ENCODE measurements around the gene PPIL4.
"Not testable (repeated sequence)": the region's sequence is repeated elsewhere in the genome, so short reads cannot be mapped to it uniquely, and the experiment has no call there.

Gene PPIL4

DNA sequence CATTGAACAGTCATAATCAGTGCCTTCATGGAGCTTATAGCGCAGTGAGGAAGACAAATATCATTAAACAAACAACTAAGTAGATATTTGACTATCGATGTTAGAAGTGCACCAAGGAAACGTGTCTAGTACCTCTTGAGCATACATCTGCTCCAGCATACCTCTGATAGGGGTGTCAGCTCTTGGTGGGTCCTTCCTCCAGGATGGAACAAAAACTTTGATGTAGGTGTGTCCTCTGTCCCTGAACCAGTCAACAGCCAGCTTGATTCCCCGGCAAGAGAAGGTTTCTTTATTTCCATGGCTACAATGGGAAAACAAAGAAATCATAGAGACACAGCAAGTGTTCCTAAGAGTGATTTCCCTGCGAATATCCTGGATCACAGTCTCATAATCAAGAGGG, 84.2 kb downstream of the PPIL4 start:
- Histone ChIP-seq H3K27ac (ENCODE audit: low read length) (no peak overlapping the region), H2AFZ (ENCODE audit: low read depth, low read length) (no peak overlapping the region), H3K4me1 (ENCODE audit: insufficient read depth, low read length) (no peaks in the 10 kb centered on the region), H3K27me3 (ENCODE audit: insufficient read depth, low read length, poor library complexity) (no peaks in the 10 kb centered on the region), H3K9ac (ENCODE audit: low read depth, low read length) (no peak overlapping the region), H3K79me2 (ENCODE audit: insufficient read depth, low read length) (no peaks in the 10 kb centered on the region), H3K36me3 (ENCODE audit: insufficient read depth, low read length) (no peaks in the 10 kb centered on the region), H3K4me2 (ENCODE audit: insufficient read depth, low read length) (no peak overlapping the region), H4K20me1 (ENCODE audit: insufficient read depth, low read length) (no peaks in the 10 kb centered on the region), H3K4me3 (ENCODE audit: low read depth in 1 of 2, low read length in 2 of 2) (no peak overlapping the region), H3K9me3 (ENCODE audit: insufficient read depth, low read length, severe bottlenecking) (no peaks in the 10 kb centered on the region)
- no peak for DNase-seq
- no peak for ATAC-seq (ENCODE audit: insufficient read depth, low read depth)
- TF ChIP-seq EZH2 (IDR thresholded peaks at IDR 0.05; ENCODE audit: borderline replicate concordance, low read depth, low read length, severe bottlenecking), result no peak
- TF ChIP-seq, protein P1, sequence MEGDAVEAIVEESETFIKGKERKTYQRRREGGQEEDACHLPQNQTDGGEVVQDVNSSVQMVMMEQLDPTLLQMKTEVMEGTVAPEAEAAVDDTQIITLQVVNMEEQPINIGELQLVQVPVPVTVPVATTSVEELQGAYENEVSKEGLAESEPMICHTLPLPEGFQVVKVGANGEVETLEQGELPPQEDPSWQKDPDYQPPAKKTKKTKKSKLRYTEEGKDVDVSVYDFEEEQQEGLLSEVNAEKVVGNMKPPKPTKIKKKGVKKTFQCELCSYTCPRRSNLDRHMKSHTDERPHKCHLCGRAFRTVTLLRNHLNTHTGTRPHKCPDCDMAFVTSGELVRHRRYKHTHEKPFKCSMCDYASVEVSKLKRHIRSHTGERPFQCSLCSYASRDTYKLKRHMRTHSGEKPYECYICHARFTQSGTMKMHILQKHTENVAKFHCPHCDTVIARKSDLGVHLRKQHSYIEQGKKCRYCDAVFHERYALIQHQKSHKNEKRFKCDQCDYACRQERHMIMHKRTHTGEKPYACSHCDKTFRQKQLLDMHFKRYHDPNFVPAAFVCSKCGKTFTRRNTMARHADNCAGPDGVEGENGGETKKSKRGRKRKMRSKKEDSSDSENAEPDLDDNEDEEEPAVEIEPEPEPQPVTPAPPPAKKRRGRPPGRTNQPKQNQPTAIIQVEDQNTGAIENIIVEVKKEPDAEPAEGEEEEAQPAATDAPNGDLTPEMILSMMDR (IDR thresholded peaks at IDR 0.05; ENCODE audit: borderline replicate concordance, extremely low read depth, low read length, poor library complexity, severe bottlenecking), result no peak

DNA sequence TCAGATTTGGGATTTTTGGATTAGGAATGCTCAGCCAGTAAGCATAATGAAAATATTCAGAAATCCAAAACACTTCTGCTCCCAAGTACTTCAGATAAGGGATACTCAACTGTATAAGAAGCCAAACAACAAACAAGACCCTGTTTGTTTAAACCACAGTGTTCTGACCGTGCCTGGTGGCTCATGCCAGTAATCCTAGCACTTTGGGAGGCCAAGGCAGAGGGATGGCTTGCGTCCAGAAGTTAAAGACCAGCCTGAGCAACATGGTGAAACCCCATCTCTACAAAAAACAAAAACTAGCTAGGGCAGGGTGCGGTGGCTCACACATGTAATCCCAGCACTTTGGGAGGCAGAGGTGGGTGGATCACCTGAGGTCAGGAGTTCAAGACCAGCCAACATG, 85.6 kb downstream of the PPIL4 start:
- not testable (repeated sequence) for H3K36me3 ChIP-seq (ENCODE audit: insufficient read depth, low read length); H3K4me3 ChIP-seq (ENCODE audit: low read depth in 1 of 2, low read length in 2 of 2); H3K27me3 ChIP-seq (ENCODE audit: insufficient read depth, low read length, poor library complexity); H3K4me2 ChIP-seq (ENCODE audit: insufficient read depth, low read length); H2AFZ ChIP-seq (ENCODE audit: low read depth, low read length); ATAC-seq (ENCODE audit: insufficient read depth, low read depth); H3K9me3 ChIP-seq (ENCODE audit: insufficient read depth, low read length, severe bottlenecking); H3K4me1 ChIP-seq (ENCODE audit: insufficient read depth, low read length); H4K20me1 ChIP-seq (ENCODE audit: insufficient read depth, low read length); DNase-seq; H3K79me2 ChIP-seq (ENCODE audit: insufficient read depth, low read length); H3K9ac ChIP-seq (ENCODE audit: low read depth, low read length); H3K27ac ChIP-seq (ENCODE audit: low read length)

DNA sequence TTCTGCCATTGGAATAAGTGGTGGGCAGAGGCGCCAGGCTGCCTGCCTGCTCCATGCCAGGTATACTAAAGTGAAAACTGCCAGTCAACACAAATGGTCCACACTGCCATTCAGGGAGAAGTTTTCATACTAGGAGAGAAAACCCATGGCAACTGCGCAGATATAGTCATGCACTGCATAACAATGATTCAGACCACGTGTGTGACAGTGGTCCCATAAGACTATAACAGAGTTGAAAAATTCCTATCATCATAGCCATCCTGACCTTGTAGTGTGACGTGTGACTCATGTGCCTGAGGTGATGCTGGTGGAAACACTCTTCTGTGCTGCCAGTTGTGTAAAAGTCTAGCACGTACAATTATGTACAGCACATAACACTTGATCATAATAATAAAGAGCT, 86.1 kb downstream of the PPIL4 start:
- Histone ChIP-seq H3K4me1 (ENCODE audit: insufficient read depth, low read length) (no peaks in the 10 kb centered on the region), H3K27me3 (ENCODE audit: insufficient read depth, low read length, poor library complexity) (no peaks in the 10 kb centered on the region), H3K27ac (ENCODE audit: low read length) (no peak overlapping the region), H3K4me2 (ENCODE audit: insufficient read depth, low read length) (no peak overlapping the region), H3K79me2 (ENCODE audit: insufficient read depth, low read length) (no peaks in the 10 kb centered on the region), H3K36me3 (ENCODE audit: insufficient read depth, low read length) (no peaks in the 10 kb centered on the region), H2AFZ (ENCODE audit: low read depth, low read length) (no peak overlapping the region), H3K9me3 (ENCODE audit: insufficient read depth, low read length, severe bottlenecking) (no peaks in the 10 kb centered on the region), H3K4me3 (ENCODE audit: low read depth in 1 of 2, low read length in 2 of 2) (no peak overlapping the region), H4K20me1 (ENCODE audit: insufficient read depth, low read length) (no peaks in the 10 kb centered on the region), H3K9ac (ENCODE audit: low read depth, low read length) (no peak overlapping the region)
- no peak for ATAC-seq (ENCODE audit: insufficient read depth, low read depth)
- TF ChIP-seq EZH2 (IDR thresholded peaks at IDR 0.05; ENCODE audit: borderline replicate concordance, low read depth, low read length, severe bottlenecking), result no peak
- TF ChIP-seq, protein P1 (IDR thresholded peaks at IDR 0.05; ENCODE audit: borderline replicate concordance, extremely low read depth, low read length, poor library complexity, severe bottlenecking), result no peak
- DNase-seq, result no peak

- Histone ChIP-seq H3K36me3 (ENCODE audit: insufficient read depth, low read length) (no peaks in the 10 kb centered on the region), H3K9ac (ENCODE audit: low read depth, low read length) (no peak overlapping the region), H3K4me3 (ENCODE audit: low read depth in 1 of 2, low read length in 2 of 2) (no peak overlapping the region), H3K4me1 (ENCODE audit: insufficient read depth, low read length) (no peaks in the 10 kb centered on the region), H4K20me1 (ENCODE audit: insufficient read depth, low read length) (no peaks in the 10 kb centered on the region), H2AFZ (ENCODE audit: low read depth, low read length) (no peak overlapping the region), H3K9me3 (ENCODE audit: insufficient read depth, low read length, severe bottlenecking) (no peaks in the 10 kb centered on the region), H3K27me3 (ENCODE audit: insufficient read depth, low read length, poor library complexity) (no peaks in the 10 kb centered on the region), H3K79me2 (ENCODE audit: insufficient read depth, low read length) (no peaks in the 10 kb centered on the region), H3K4me2 (ENCODE audit: insufficient read depth, low read length) (no peak overlapping the region), H3K27ac (ENCODE audit: low read length) (no peak overlapping the region)
- TF ChIP-seq, protein P1 (IDR thresholded peaks at IDR 0.05; ENCODE audit: borderline replicate concordance, extremely low read depth, low read length, poor library complexity, severe bottlenecking), result no peak
- TF ChIP-seq EZH2 (IDR thresholded peaks at IDR 0.05; ENCODE audit: borderline replicate concordance, low read depth, low read length, severe bottlenecking), result no peak
- ATAC-seq (ENCODE audit: insufficient read depth, low read depth) (no peak), DNase-seq (no peak)
These were observed 87.0 kb downstream of the PPIL4 start for GRCh38 chr6:149458806-149459205.

Data from DND-41 (cell line).